Panc1 (cell line): ENCODE measurements around the gene RPL37A. TPM values are rescaled to one million over a fixed set of nuclear protein-coding genes. Genes with fewer than 3 reads are reported as not detected.

ENCODE experiments used
- ATAC-seq: fragments of 200-7000 bp; cut with Tn5 transposase; 2 replicates; pipeline ENCODE4 v1.9.1; 2020; ENCODE audit warnings: mild to moderate bottlenecking, moderate library complexity
- BruUV-seq: library from RNA; stranded (reverse); fragments of 400-500 nt; replicated peaks from 2 replicates; lab custom pipeline; 2021; lab: Mats Ljungman, UMichigan
- CTCF ChIA-PET: fragments of 300-600 bp; sonication (Branson Sonifier 250); formaldehyde crosslinking; loops from one replicate; lab custom pipeline; 2022; ENCODE audit warnings: antibody characterized with exemption; lab: Charles Lee
- POLR2A ChIA-PET: fragments of 300-600 bp; sonication (Branson Sonifier 250); formaldehyde crosslinking; loops from one replicate; lab custom pipeline; 2022; ENCODE audit warnings: antibody characterized with exemption; lab: Charles Lee
- DNase-seq: peaks from one replicate; pipeline ENCODE4 v3.0.0-alpha.2; 2010; ENCODE audit warnings: low read depth, low spot score
- H3K27ac ChIP-seq: 2 replicates; pipeline ENCODE4 v1.5.1; 2011; ENCODE audit warnings: mild to moderate bottlenecking, low read length, inconsistent platforms
- H3K27me3 ChIP-seq: fragments of 200-500 bp; sonication (Bioruptor generic); 2 replicates; pipeline ENCODE4 v1.6.0; 2014; ENCODE audit warnings: low read length, inconsistent platforms; ENCODE audit not compliant: control insufficient read depth, insufficient read depth
- H3K36me3 ChIP-seq: fragments of 200-500 bp; sonication (Bioruptor generic); 2 replicates; pipeline ENCODE4 v1.5.1; 2014; ENCODE audit warnings: inconsistent platforms, mild to moderate bottlenecking, low read length, moderate library complexity; ENCODE audit not compliant: control insufficient read depth, insufficient read depth
- H3K4me1 ChIP-seq: 2 replicates; pipeline ENCODE4 v1.5.1; 2011; ENCODE audit warnings: inconsistent platforms, mild to moderate bottlenecking, low read length, moderate library complexity; ENCODE audit not compliant: control insufficient read depth, insufficient read depth
- H3K4me3 ChIP-seq, 2 experiments: 2 replicates each; pipeline ENCODE4 v1.5.1; 2011 to 2012; ENCODE audit warnings: low read depth in 2 of 2, low read length in 2 of 2, mild to moderate bottlenecking in 2 of 2, inconsistent platforms in 1 of 2, moderate library complexity in 1 of 2
- H3K9me3 ChIP-seq: fragments of 200-500 bp; sonication (Bioruptor generic); 2 replicates; pipeline ENCODE4 v1.5.1; 2014; ENCODE audit warnings: low read depth, mild to moderate bottlenecking, inconsistent platforms, low read length, moderate library complexity; ENCODE audit not compliant: control insufficient read depth, insufficient read depth
- POLR2AphosphoS5 ChIP-seq: IDR thresholded peaks from 2 replicates; pipeline ENCODE4 v1.6.1; 2012; ENCODE audit warnings: mild to moderate bottlenecking, low read depth, low read length, moderate library complexity
- SIN3A ChIP-seq: IDR thresholded peaks from 2 replicates; pipeline ENCODE4 v1.6.1; 2012; ENCODE audit warnings: low read depth, mild to moderate bottlenecking, low read length, moderate library complexity, borderline replicate concordance; ENCODE audit not compliant: insufficient read depth
- TCF7L2 ChIP-seq: IDR thresholded peaks from 2 replicates; pipeline ENCODE4 v1.6.1; 2011; ENCODE audit warnings: mild to moderate bottlenecking, low read depth, low read length, inconsistent platforms
- in situ Hi-C: cut with HindIII; loops from 2 replicates; pipeline ENCODE4 v1.10.0; 2016; ENCODE audit warnings: low sequenced_read_pairs, low pct_unique_long_range_greater_than_20kb
- intact Hi-C: fragments of 100-400 bp; cut with micrococcal nuclease; formaldehyde crosslinking; loops from one replicate; pipeline ENCODE4 v1.10.0; 2022; ENCODE audit not compliant: unreplicated experiment
- total RNA-seq: library from RNA; stranded (reverse); gene quantifications from one replicate; pipeline ENCODE4 v1.2.1, GENCODE V29; 2021; ENCODE audit not compliant: unreplicated experiment
- TF ChIP-seq, protein P1 (sequence below), 2 experiments: IDR thresholded peaks; 2 replicates each; pipeline ENCODE4 v1.6.1; 2011 to 2012; ENCODE audit warnings: low read depth in 2 of 2, control low read depth in 1 of 2, low read length in 1 of 2, mild to moderate bottlenecking in 1 of 2, moderate library complexity in 1 of 2; ENCODE audit not compliant: insufficient read depth in 1 of 2
- TF ChIP-seq, protein P2 (sequence below): fragments of 450-650 bp; IDR thresholded peaks from 2 replicates; pipeline ENCODE4 v1.5.1; 2017; ENCODE audit warnings: mild to moderate bottlenecking

RPL37A gene
- total RNA-seq, 1 experiment from 2014 or later = 1,826 TPM

DNA sequence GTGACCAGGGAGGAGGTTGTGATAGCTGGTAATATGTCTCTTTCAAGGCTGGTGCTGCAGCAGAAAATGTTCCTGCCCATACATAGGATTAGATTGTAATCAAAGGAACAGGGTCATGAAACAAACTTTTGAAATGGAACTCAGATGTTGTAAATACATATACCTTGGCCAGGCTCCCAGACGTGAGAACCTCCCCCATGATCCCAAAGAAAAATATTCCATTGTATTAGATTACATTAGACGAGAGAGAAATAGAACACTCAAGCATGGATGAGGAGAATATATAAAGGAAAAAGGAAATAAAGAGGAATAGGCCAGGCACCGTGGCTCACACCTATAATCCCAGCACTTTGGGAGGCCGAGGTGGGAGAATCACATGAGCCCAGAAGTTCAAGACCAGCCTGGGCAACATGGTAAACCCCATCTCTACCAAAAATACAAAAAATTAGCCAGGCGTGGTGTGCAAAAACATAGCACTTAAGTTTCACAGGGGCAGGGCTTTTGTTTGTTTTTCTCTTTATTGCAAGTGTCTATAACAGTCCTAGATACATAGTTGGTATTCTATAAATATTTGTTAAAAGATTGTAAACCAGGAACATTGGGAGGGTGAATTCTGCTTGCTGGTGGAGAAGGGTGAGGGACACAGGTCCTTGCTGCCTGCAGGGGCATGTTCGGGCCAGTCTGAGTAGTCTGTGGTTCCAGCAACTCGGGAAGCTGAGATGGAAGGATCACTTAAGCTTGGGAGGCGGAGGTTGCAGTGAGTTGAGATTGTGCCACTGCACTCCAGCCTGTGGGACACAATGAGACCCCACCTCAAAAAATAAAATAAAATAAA, 52.8 kb downstream of the RPL37A start:
- no TSS peak for BruUV-seq

DNA sequence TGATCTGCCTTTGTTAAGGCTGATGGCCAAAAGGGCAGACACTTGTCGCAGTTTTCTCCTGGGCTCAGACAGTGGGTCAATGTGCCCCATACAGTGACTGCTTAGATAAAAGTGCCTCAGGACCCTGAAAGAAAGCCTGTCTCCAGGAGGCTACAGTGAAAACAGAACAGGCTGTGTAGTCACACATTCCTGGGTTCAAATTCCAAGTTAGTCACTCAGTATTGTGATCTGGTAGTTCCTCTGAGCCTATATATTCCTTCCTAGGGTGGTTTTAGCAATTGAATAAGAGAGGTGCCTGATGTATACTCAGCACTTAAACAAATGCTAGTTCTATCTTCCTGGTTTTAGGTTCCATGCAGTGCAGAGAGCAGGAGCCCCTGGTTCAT, 54.4 kb downstream of the RPL37A start:
- Histone ChIP-seq H3K27me3 (no peaks in the 10 kb centered on the region), H3K4me1 (no peaks in the 10 kb centered on the region), H3K27ac (no peak overlapping the region), H3K9me3 (no peaks in the 10 kb centered on the region), H3K4me3 (no peak overlapping the region), H3K36me3 (no peaks in the 10 kb centered on the region)
- no peak for DNase-seq
- no TSS peak for BruUV-seq
- ATAC-seq = no peak
- no peak for TF ChIP-seq TCF7L2
- TF ChIP-seq POLR2AphosphoS5 = no peak
- no peak for TF ChIP-seq SIN3A
- TF ChIP-seq, protein P1, sequence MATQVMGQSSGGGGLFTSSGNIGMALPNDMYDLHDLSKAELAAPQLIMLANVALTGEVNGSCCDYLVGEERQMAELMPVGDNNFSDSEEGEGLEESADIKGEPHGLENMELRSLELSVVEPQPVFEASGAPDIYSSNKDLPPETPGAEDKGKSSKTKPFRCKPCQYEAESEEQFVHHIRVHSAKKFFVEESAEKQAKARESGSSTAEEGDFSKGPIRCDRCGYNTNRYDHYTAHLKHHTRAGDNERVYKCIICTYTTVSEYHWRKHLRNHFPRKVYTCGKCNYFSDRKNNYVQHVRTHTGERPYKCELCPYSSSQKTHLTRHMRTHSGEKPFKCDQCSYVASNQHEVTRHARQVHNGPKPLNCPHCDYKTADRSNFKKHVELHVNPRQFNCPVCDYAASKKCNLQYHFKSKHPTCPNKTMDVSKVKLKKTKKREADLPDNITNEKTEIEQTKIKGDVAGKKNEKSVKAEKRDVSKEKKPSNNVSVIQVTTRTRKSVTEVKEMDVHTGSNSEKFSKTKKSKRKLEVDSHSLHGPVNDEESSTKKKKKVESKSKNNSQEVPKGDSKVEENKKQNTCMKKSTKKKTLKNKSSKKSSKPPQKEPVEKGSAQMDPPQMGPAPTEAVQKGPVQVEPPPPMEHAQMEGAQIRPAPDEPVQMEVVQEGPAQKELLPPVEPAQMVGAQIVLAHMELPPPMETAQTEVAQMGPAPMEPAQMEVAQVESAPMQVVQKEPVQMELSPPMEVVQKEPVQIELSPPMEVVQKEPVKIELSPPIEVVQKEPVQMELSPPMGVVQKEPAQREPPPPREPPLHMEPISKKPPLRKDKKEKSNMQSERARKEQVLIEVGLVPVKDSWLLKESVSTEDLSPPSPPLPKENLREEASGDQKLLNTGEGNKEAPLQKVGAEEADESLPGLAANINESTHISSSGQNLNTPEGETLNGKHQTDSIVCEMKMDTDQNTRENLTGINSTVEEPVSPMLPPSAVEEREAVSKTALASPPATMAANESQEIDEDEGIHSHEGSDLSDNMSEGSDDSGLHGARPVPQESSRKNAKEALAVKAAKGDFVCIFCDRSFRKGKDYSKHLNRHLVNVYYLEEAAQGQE (IDR thresholded peaks at IDR 0.05; ENCODE audit: insufficient read depth in 1 of 2, low read depth in 2 of 2, low read length in 1 of 2) = no peak
- TF ChIP-seq, protein P2, sequence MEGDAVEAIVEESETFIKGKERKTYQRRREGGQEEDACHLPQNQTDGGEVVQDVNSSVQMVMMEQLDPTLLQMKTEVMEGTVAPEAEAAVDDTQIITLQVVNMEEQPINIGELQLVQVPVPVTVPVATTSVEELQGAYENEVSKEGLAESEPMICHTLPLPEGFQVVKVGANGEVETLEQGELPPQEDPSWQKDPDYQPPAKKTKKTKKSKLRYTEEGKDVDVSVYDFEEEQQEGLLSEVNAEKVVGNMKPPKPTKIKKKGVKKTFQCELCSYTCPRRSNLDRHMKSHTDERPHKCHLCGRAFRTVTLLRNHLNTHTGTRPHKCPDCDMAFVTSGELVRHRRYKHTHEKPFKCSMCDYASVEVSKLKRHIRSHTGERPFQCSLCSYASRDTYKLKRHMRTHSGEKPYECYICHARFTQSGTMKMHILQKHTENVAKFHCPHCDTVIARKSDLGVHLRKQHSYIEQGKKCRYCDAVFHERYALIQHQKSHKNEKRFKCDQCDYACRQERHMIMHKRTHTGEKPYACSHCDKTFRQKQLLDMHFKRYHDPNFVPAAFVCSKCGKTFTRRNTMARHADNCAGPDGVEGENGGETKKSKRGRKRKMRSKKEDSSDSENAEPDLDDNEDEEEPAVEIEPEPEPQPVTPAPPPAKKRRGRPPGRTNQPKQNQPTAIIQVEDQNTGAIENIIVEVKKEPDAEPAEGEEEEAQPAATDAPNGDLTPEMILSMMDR = no peak
- CTCF ChIA-PET = no interaction called here
- POLR2A ChIA-PET = no interaction called here
- intact Hi-C loops (no loop called here), in situ Hi-C loops (no loop called here)

More for the DNA sequence above, 52.8 kb downstream of the RPL37A start:
- no peak for TF ChIP-seq POLR2AphosphoS5
- no peak for TF ChIP-seq SIN3A
- TF ChIP-seq, protein P2 = no peak
- TF ChIP-seq TCF7L2 = no peak
- TF ChIP-seq, protein P1 (IDR thresholded peaks at IDR 0.05; ENCODE audit: insufficient read depth in 1 of 2, low read depth in 2 of 2, low read length in 1 of 2) = no peak
- no peak overlapping the region for H3K4me3 ChIP-seq
- H3K9me3 ChIP-seq = no peaks in the 10 kb centered on the region
- no peak overlapping the region for H3K27ac ChIP-seq
- in situ Hi-C loops = no loop called here
- ChIA-PET CTCF (interaction anchor here (0.6 kb wide), 1 partner anchor 1186 kb away, joined by 7 read pairs; no protein-coding TSS in a partner anchor), POLR2A (no interaction called here)
- no peaks in the 10 kb centered on the region for H3K27me3 ChIP-seq
- ATAC-seq (no peak), DNase-seq (no peak)
- no peaks in the 10 kb centered on the region for H3K4me1 ChIP-seq
- intact Hi-C loops = no loop called here
- H3K36me3 ChIP-seq = no peaks in the 10 kb centered on the region
